ENCODE measurements around the gene SHROOM2.

SHROOM2 gene

GRCh38 chrX:9947131-9947794, 161.0 kb downstream of the SHROOM2 start:
- ATAC-seq: no peak
- TF ChIP-seq PATZ1 (CRISPR knock-in tag; IDR thresholded peaks at IDR 0.05; ENCODE audit: borderline replicate concordance): no peak

DNA sequence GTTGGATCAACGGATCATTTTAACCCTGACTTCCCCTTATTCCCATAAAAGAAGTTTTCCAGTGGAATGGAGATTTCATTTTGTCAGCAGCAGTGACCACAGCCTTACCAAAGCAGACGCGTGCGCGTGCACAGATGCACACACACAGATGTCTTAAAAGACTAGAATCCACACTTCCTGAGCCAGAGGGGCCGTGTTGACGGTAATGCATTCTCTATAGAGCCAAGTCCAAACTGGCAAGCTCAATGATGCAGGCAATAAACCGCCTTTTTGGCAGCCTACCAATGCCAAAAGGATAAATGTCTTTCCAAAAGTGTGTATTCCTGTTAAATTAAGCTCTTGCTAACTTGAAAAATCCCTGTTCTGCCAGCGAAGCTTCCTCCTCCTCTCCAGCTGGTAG, 162.2 kb downstream of the SHROOM2 start:
- TF ChIP-seq CREB5 (CRISPR knock-in tag; IDR thresholded peaks at IDR 0.05; ENCODE audit: low read depth) (no peak), TCF4 (CRISPR knock-in tag; IDR thresholded peaks at IDR 0.05; ENCODE audit: borderline replicate concordance) (no peak), CSRNP3 (CRISPR knock-in tag; IDR thresholded peaks at IDR 0.05) (no peak), TOX (CRISPR knock-in tag; IDR thresholded peaks at IDR 0.05; ENCODE audit: borderline replicate concordance) (no peak), PATZ1 (CRISPR knock-in tag; IDR thresholded peaks at IDR 0.05; ENCODE audit: borderline replicate concordance) (no peak), PPARA (CRISPR knock-in tag; IDR thresholded peaks at IDR 0.05; ENCODE audit: borderline replicate concordance) (no peak), RARB (CRISPR knock-in tag; IDR thresholded peaks at IDR 0.05) (no peak), GLIS3 (CRISPR knock-in tag; IDR thresholded peaks at IDR 0.05) (no peak), ZNF8 (CRISPR knock-in tag; IDR thresholded peaks at IDR 0.05) (no peak), BACH2 (CRISPR knock-in tag; IDR thresholded peaks at IDR 0.05; ENCODE audit: borderline replicate concordance) (no peak), ESRRG (CRISPR knock-in tag; IDR thresholded peaks at IDR 0.05) (no peak), SNAI2 (CRISPR knock-in tag; IDR thresholded peaks at IDR 0.05) (no peak), ZNF70 (CRISPR knock-in tag; IDR thresholded peaks at IDR 0.05) (no peak), ZFP30 (CRISPR knock-in tag; IDR thresholded peaks at IDR 0.05) (no peak), CSDC2 (CRISPR knock-in tag; IDR thresholded peaks at IDR 0.05) (no peak), ZNF565 (CRISPR knock-in tag; conservative IDR thresholded peaks at IDR 0.05; ENCODE audit: low read depth) (no peak), ZFP3 (CRISPR knock-in tag; IDR thresholded peaks at IDR 0.05) (no peak), ISL1 (CRISPR knock-in tag; IDR thresholded peaks at IDR 0.05) (no peak), POU6F1 (CRISPR knock-in tag; IDR thresholded peaks at IDR 0.05; ENCODE audit: borderline replicate concordance, low read depth) (no peak)
- TF ChIP-seq, protein P1, sequence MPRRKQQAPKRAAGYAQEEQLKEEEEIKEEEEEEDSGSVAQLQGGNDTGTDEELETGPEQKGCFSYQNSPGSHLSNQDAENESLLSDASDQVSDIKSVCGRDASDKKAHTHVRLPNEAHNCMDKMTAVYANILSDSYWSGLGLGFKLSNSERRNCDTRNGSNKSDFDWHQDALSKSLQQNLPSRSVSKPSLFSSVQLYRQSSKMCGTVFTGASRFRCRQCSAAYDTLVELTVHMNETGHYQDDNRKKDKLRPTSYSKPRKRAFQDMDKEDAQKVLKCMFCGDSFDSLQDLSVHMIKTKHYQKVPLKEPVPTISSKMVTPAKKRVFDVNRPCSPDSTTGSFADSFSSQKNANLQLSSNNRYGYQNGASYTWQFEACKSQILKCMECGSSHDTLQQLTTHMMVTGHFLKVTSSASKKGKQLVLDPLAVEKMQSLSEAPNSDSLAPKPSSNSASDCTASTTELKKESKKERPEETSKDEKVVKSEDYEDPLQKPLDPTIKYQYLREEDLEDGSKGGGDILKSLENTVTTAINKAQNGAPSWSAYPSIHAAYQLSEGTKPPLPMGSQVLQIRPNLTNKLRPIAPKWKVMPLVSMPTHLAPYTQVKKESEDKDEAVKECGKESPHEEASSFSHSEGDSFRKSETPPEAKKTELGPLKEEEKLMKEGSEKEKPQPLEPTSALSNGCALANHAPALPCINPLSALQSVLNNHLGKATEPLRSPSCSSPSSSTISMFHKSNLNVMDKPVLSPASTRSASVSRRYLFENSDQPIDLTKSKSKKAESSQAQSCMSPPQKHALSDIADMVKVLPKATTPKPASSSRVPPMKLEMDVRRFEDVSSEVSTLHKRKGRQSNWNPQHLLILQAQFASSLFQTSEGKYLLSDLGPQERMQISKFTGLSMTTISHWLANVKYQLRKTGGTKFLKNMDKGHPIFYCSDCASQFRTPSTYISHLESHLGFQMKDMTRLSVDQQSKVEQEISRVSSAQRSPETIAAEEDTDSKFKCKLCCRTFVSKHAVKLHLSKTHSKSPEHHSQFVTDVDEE (CRISPR knock-in tag; IDR thresholded peaks at IDR 0.05): no peak

More for the DNA sequence above, 162.2 kb downstream of the SHROOM2 start:
- no peak for ATAC-seq

All from SK-N-SH treated with all-trans-retinoic acid at 6 μM for 48 hours (cell line).